GM03348 (cell line): ENCODE measurements around the gene UAP1L1.
A peak's percentile ranks its signal among the peaks of the same experiment; 100 is the strongest.

Source experiments
- DNase-seq: peaks from one replicate; pipeline ENCODE4 v3.0.0; 2012; ENCODE audit warnings: low spot score

Gene UAP1L1

GRCh38 chr9:137041124-137041523 is 36.2 kb upstream of the UAP1L1 start:
- DNase-seq = no peak

GRCh38 chr9:137042751-137043727 is 34.3 kb upstream of the UAP1L1 start:
- no peak for DNase-seq

- no peak for DNase-seq
Measured at GRCh38 chr9:137044037-137044436, 33.3 kb upstream of the UAP1L1 start.

GRCh38 chr9:137044502-137045177 is 32.7 kb upstream of the UAP1L1 start:
- DNase-seq = peak; percentile 44

DNA sequence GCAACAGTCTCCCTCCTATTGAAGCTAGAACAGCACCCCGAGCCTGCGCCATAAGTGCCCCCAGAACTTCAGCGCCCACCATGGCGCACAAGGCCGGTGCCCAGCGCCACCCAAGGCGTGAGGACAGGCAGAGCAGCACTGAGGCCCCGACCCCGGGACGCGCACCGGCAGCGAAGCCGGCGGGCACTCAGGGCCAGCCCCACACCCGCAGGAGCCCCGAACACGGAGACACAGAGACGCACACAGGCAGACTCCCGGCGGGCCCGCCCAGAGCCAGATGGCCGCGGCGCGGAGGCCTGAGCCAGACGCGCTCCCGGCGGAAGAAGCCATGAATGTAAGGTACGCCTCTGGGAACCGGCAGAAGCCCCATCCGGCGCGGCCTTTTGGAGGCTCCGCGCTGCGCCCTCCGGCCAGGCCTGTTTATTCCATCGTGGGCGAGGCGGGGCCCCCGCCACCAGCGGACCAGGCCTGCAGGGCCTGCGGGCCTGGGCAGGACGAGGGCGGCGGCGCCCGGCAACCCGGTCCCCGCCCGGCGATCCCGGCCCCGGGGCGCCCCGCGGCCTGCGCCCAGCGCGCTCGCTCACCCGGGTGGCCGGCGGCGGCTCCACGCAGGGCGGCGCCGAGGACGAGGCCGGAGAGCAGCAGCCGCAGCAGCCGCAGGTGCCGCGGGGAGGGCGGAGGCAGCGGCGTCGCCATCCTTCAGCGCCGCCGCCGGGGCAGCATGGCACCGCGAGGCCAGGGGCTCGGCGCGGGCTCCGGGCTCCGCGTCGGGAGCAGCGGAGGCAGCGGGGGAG is 31.8 kb upstream of the UAP1L1 start:
- peak; percentile 71 for DNase-seq

GRCh38 chr9:137046088-137046787 is 31.1 kb upstream of the UAP1L1 start, which contains the start of gene NPDC1:
NPDC1 (minus strand) TSS chr9:137046177; CDS start chr9:137045989, 188 bp downstream.
- peak; percentile 94 for DNase-seq

DNA sequence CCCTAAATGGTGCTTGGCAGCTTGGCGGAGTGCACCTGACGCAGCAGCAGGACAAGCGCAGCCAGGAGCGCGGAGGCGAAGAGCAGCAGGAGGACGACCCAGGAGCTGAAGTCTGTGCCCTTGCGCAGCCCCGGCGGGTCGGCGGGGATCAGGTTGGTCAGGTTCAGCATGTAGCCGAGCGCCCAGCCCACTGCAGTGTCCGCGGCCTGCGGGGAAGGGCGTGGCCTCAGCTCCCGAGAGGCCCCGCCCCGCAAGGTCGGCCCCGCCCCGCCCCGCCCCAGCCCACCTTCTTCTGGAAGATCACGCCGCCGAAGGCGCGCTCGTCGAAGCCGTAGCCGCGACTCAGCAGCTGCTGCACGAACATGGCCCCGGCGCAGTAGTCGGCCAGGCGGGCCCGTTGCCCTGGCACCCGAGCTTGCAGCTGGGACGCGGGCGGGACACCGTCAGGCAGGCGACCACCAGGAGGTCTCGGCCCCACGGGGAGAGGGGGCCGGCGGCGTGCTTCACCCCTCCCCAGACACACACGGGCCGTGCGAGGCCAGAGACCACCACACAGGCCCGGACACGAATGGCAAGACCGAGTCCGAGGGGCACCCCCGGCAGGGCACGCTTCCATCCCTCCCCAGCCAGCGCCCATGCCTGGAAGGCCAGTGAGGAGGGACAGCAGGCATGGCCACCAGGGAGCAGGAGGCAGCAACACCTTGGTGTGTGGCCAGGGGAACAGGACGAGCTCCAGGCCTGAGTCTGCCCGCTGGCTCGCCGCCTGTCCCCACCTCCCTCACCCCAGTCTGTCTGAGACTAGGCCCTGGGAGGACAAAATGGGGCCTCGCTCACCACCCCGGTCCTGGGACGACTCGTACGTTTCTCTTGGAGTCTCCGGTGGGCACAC is 28.4 kb upstream of the UAP1L1 start:
- no peak for DNase-seq

GRCh38 chr9:137049544-137050449 is 27.5 kb upstream of the UAP1L1 start:
- peak; percentile 71 for DNase-seq

- DNase-seq = no peak
Measured at GRCh38 chr9:137050570-137050969, 26.7 kb upstream of the UAP1L1 start.

DNA sequence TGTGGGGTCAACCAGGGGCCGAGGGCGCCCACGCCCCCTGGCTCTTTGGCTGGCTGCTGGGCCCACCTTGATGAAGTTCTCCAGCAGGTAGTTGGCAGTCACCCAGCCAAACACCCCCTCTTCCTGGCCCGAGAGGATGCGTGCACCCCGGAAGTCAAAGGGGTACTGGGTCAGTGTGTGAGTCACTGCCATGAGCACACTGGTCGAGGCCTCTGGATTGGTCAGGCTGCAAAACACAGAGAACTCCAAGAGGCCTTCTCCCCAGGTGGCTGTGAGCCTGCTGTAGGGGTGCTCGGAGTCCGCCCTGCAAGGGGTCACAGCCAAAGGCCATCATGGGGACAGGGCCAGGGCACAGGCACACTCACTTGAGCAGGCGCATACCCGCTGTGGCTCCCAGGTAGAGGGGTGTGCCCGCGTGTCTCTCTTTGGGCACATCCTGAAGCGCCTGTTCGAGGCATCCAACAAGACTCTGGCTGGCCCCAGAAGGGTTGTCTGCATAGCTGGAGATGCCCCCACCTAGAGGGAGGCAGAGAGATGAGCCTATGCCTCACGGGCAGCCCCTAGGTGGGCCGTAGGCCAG is 26.1 kb upstream of the UAP1L1 start:
- no peak for DNase-seq

DNA sequence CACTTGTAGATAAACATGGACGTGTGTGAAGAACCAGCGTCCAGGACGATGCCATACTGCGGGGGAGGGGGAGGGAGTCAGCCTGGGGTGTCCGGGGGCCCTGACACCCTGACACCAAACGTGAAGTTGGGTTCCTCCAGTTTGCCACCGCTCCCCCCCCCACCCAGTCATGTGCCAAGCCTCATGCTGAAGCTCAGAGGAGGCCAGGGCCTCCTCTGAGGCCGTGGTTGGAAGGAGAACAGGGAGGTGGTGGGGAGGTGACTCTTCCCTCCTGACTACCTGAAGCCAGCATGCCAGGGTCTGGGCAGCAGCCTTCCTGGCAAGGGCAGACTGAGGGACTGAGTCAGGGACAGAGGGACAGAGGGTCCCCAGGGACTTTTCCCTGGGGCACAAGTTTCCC is 25.0 kb upstream of the UAP1L1 start:
- DNase-seq = no peak

GRCh38 chr9:137052998-137053943 is 24.0 kb upstream of the UAP1L1 start:
- DNase-seq = no peak

DNA sequence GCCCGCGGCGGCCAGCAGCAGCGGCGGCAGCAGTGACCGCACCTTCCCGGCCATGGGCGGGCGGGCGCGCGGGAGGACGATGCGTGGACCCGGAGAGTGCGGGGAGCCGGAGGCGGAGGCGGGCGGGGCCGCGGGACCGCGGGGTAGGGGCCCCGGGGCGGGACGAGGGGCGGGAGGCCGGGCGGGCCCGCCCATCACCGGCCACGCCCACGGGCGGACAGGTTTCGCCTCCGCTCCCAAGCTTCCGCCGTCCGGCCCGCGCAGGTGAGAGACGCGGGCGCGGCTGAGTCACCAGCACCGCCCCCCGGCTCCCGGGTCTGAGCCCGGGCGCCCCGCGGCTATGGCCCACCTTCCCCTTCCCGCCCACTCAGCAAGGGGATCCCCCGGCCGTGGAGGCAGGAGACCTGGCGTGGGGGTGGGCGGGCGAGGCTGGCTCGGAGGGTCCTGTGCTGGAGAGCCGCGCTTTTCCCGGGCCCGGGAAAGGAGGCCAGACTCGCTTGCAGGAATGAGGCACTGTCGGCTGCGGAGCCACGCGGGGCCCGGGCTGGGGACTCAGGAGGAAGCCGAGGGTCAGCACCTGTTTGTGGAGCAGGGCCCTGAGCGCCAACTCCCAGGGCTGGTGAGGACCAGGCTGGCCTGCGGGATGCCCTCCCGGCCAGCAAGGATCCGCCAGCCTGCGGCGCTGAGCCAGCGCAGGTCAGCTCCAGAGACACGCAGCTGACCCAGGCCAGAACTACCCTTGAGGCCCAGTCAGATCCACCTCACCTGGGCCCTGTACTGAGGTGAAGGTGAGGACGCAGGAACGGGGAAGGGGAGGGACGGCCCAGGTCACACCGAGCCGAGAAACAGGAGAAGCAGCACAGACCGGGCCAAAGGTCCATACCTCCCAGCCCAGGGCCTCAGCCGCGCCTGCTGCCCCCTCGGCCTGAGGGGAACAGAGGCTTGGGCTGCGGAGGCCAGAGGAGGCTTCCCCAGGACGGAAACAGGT is 23.1 kb upstream of the UAP1L1 start, which contains the start of gene ENTPD2:
TSS of gene ENTPD2 (minus strand) at position 118 of the 988 bp plus-strand sequence. CDS start at position 54, 64 bp downstream.
- no peak for DNase-seq

- DNase-seq = no peak
Measured at GRCh38 chr9:137054932-137055384, 22.4 kb upstream of the UAP1L1 start.

DNA sequence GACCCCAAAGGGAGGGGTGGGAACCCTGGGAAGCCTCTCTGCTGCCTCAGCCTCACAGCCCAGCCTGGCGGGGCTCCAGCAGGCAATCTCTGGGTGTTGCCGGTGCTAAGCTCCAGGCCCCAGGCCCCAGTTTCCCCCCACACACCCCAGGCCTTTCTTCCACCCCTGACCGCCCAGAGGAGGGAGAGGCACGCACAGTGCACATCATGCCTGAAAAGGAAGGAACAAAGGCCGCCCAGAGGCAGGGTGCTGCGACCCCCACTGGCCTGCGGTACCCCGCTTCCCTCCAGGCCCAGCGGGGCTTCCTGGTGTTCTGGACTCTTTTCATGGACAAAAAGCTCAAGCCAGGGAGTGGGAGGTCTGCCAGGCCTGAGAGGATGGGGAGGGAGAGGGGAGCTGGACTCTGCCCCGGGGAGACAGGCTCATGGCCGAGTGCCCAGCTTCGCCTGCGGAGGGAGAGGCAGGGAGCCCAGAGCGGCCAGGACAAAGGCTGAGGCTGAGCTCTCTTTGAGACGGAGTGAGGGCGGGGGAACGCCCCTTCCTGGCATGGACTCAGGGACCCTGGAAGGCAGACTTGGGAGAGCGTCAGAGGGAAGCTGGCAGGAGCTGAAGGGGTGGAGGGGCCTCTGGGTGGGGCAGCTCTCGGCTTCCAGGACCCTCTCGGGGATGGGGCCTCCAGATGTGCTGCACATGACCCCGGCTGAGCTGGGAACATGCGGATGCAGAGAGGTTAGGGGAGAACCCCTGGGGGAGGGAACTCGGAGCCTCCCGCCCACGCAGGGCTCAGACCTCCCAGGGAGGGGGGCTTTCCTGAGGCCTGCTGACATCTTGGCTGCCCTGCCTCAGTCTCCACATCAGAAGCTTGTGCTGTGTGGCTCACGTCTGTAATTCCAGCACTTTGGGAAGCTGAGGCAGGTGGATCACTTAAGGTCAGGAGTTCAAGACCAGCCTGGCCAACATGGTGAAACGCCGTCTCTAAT is 21.6 kb upstream of the UAP1L1 start:
- peak; percentile 81 for DNase-seq
